Measurements from ENCODE around the gene OR6A2.

Gene OR6A2

DNA sequence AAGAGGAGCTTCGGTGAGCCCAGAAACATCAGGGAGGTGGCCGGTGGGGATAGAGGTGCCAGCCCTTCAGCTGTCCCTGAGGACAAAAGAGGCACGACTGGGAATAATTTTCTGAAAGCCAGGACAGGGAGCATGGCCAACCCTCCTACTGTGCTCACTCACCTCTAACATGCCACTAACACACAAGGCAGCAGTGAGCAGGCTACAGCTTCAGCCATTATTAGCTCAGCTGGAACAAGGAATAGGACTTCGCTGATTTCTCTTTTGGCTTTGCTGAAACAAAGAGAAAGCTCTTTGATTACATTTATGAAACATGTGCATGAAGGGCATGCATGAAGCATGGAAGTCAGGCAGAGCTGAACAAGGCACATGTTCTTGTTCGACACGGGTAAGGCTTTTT lies 33.9 kb upstream of the OR6A2 start:
- DNase-seq, result no peak
- Mint-ChIP-seq H3K27me3 (ENCODE audit: low read depth, poor library complexity) (peaks cover 6% of the 10 kb centered on the region), H3K4me1 (no peaks in the 10 kb centered on the region), H3K4me3 (no peak overlapping the region), H3K36me3 (ENCODE audit: low read depth) (no peaks in the 10 kb centered on the region), H3K9me3 (no peaks in the 10 kb centered on the region), H3K27ac (peak overlapping the region; percentile 11)
- TF ChIP-seq CTCF (IDR thresholded peaks at IDR 0.05), result no peak

- no peaks in the 10 kb centered on the region for H3K9me3 Mint-ChIP-seq
- H3K4me1 Mint-ChIP-seq, result no peaks in the 10 kb centered on the region
- H3K4me3 Mint-ChIP-seq, result no peak overlapping the region
- H3K27ac Mint-ChIP-seq, result no peak overlapping the region
- H3K27me3 Mint-ChIP-seq (ENCODE audit: low read depth, poor library complexity), result peaks cover under 1% of the 10 kb centered on the region
- no peaks in the 10 kb centered on the region for H3K36me3 Mint-ChIP-seq (ENCODE audit: low read depth)
- no peak for TF ChIP-seq CTCF (IDR thresholded peaks at IDR 0.05)
- DNase-seq, result no peak
Observed at GRCh38 chr11:6828103-6828502, 28.6 kb upstream of the OR6A2 start.

DNA sequence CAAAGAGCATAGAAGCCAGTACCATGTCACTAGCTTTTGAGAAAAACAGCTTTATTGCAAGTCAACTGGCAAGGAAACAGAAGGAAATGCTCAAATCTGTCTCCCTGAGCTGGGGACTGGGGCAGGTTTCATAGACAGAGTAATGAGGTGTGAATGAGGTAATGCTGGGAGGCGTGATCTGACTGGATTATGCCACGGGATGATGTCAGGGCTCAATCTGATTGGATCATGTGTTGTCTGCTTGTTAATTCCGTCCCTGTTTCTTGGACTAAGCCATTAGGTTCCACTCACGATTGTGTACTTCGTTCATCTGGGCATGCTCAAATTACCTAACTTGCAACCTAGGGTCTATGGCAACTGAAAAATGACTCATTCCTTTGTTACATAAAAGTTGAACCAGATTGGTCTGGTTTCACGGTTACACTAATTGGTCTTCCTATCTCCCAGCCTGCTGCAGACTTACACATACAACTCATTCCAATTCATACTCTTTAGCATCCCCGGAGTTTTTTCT lies 25.8 kb upstream of the OR6A2 start:
- H3K4me1 Mint-ChIP-seq, result no peaks in the 10 kb centered on the region
- peaks cover 5% of the 10 kb centered on the region for H3K9me3 Mint-ChIP-seq

DNA sequence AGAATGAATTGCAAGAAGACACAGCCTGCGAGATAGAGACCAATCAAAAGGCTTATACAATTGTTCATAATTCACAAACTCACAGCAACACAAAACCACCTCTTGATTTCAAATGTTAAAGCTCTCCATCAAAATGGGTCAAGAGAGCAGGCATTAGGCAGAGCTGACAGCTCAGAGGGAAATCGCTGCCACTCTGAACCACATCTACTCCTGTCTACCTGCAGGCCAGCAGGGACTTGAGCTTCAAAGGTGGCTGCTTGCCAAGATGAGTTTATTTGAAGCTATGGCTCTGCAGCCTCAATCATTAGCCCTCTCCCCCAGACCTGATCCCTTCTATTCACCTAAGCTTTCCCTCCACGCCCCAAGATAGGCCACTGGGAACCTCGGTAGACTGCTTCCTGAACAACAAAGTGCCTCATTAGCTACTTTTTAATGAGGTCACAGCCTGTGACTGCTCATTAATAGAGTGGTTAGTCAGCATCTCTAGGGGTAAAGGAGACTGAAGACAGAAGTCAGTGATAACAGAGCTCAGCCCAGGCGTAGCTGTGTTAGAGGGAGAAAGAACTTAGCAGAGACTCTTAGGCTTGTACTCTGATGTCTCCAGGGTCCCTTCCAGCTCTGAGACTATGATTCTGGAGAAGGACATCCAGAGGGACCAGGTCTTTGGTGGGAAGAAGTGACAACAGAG lies 24.8 kb upstream of the OR6A2 start:
- Mint-ChIP-seq H3K4me3 (no peak overlapping the region), H3K9me3 (peaks cover 10% of the 10 kb centered on the region), H3K27ac (no peak overlapping the region), H3K4me1 (no peaks in the 10 kb centered on the region), H3K27me3 (ENCODE audit: low read depth, poor library complexity) (no peaks in the 10 kb centered on the region), H3K36me3 (ENCODE audit: low read depth) (peaks cover 6% of the 10 kb centered on the region)
- no peak for TF ChIP-seq CTCF (IDR thresholded peaks at IDR 0.05)
- no peak for DNase-seq

More for the DNA sequence above, 25.8 kb upstream of the OR6A2 start:
- Mint-ChIP-seq H3K27ac (no peak overlapping the region), H3K36me3 (ENCODE audit: low read depth) (peaks cover under 1% of the 10 kb centered on the region), H3K4me3 (no peak overlapping the region), H3K27me3 (ENCODE audit: low read depth, poor library complexity) (no peaks in the 10 kb centered on the region)
- no peak for TF ChIP-seq CTCF (IDR thresholded peaks at IDR 0.05)
- DNase-seq, result no peak

DNA sequence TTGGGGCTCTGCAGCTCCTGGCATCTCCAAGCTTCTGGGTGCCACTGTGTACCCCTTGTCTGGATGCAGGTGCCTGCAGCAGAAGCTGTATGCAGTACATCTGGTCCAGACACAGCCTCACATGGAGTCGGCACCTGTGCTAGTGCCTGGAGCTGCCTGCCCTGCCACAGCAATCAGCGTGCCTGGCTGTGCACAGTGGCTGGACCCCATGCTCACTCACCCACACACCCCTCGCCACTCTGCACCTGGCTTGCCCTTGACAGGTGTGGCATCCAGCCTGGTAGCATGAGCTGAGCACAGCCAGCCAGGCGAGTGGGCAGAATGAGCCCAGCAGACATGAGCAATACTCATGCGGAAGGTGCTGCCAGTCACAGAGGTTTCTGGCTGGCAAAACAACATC lies 19.5 kb upstream of the OR6A2 start:
- Mint-ChIP-seq H3K4me3 (no peak overlapping the region), H3K27ac (no peak overlapping the region), H3K27me3 (ENCODE audit: low read depth, poor library complexity) (no peaks in the 10 kb centered on the region), H3K9me3 (peaks cover 10% of the 10 kb centered on the region), H3K36me3 (ENCODE audit: low read depth) (peaks cover 6% of the 10 kb centered on the region), H3K4me1 (no peaks in the 10 kb centered on the region)
- no peak for DNase-seq
- TF ChIP-seq CTCF (IDR thresholded peaks at IDR 0.05), result no peak

GRCh38 chr11:6817694-6818093 lies 18.2 kb upstream of the OR6A2 start:
- Mint-ChIP-seq H3K36me3 (ENCODE audit: low read depth) (peaks cover 6% of the 10 kb centered on the region), H3K27me3 (ENCODE audit: low read depth, poor library complexity) (no peaks in the 10 kb centered on the region), H3K9me3 (peaks cover 10% of the 10 kb centered on the region), H3K4me1 (peaks cover 6% of the 10 kb centered on the region), H3K4me3 (no peak overlapping the region), H3K27ac (no peak overlapping the region)
- TF ChIP-seq CTCF (IDR thresholded peaks at IDR 0.05), result no peak
- no peak for DNase-seq

All from nephron progenitor cell (in vitro differentiated cells).